ENCODE data around the gene CEP78. TPM values are rescaled to one million over a fixed set of nuclear protein-coding genes. Genes with fewer than 3 reads are reported as not detected.

Gene CEP78
- total RNA-seq, 1 experiment from 2014 or later = 57.8 TPM

DNA sequence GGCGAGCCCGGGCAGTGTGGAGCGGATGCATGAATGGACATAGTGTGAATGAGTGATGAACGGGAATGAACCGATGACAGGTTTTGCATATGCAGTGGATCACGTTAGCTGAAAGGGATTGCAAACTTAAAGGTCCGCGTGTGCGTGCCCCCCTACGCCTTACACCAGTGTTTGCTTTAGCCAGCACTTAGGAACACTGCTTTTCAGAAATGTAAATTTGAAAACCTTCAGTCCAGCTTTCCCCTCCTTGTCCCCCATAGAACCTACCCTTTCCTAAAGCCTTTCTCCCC lies 61.7 kb downstream of the CEP78 start:
- peak overlapping the region; percentile 97; the same call in 1 of the 2 replicates for H3K14ac ChIP-seq (ENCODE audit: insufficient read depth, low read length)
- peak overlapping the region; percentile 61 for H3K18ac ChIP-seq (ENCODE audit: insufficient read length, low read depth, low read length)
- H3K9me3 ChIP-seq (ENCODE audit: control insufficient read depth, low read depth, low read length) = no peaks in the 10 kb centered on the region
- no peak overlapping the region for H3K56ac ChIP-seq (ENCODE audit: insufficient read length, low read depth, low read length)
- peak overlapping the region; percentile 90 for H3K4me2 ChIP-seq (ENCODE audit: insufficient read depth, insufficient read length, low read length)
- H3K27ac ChIP-seq (ENCODE audit: insufficient read length, low read depth, low read length) = no peak overlapping the region
- no peak for TF ChIP-seq CTCF (conservative IDR thresholded peaks at IDR 0.05)
- Mint-ChIP-seq H3K4me1 (peaks cover 27% of the 10 kb centered on the region in 2 experiments), H3K9me3 (peaks cover 0 to 3% of the 10 kb centered on the region in 2 experiments; a peak in 2 of 5 replicates), H3K4me3 (peak overlapping the region; percentile 96 to 99), H3K27me3 (ENCODE audit: low read depth) (no peaks in the 10 kb centered on the region; the same call in 1 of the 2 replicates), H3K27ac (peak overlapping the region; percentile 86 to 98 (median 98); a peak in 6 of 7 replicates), H3K36me3 (ENCODE audit: insufficient read depth in 1 of 3, low read depth in 3 of 3) (peaks cover 31 to 45% (median 44%) of the 10 kb centered on the region in 3 experiments)
- H4K91ac ChIP-seq (ENCODE audit: insufficient read length, low read depth, low read length) = no peak overlapping the region
- H4K5ac ChIP-seq (ENCODE audit: insufficient read length, low read depth, low read length) = no peak overlapping the region
- H3K23ac ChIP-seq (ENCODE audit: insufficient read length, low read depth, low read length) = no peak overlapping the region
- H2AFZ ChIP-seq (ENCODE audit: low read length) = no peak overlapping the region
- DNase-seq = no peak
- no peak overlapping the region for H2BK20ac ChIP-seq (ENCODE audit: low read depth, low read length, poor library complexity, severe bottlenecking)
- peaks cover 13% of the 10 kb centered on the region for H3K23me2 ChIP-seq (ENCODE audit: insufficient read length, low read depth, low read length, poor library complexity, severe bottlenecking)
- H2BK15ac ChIP-seq (ENCODE audit: low read depth, low read length) = no peak overlapping the region
- no peak overlapping the region for H3K4ac ChIP-seq (ENCODE audit: low read depth, low read length)
- no peaks in the 10 kb centered on the region for H4K20me1 ChIP-seq (ENCODE audit: control insufficient read depth, insufficient read depth, insufficient read length)
- no peaks in the 10 kb centered on the region for H3K27me3 ChIP-seq (ENCODE audit: insufficient read depth, low read length)
- no peak overlapping the region for H3T11ph ChIP-seq (ENCODE audit: low read length)
- peak overlapping the region; percentile 94 for H3K9ac ChIP-seq (ENCODE audit: extremely low read depth, insufficient read length, low read length)
- no CpG with 5 or more reads among the region's 10 CpGs for WGBS (ENCODE audit: extremely low coverage, insufficient read length, low lambda C conversion rate)
- no peak overlapping the region for H2AK5ac ChIP-seq (ENCODE audit: insufficient read length, low read length)
- H3K4me1 ChIP-seq (ENCODE audit: insufficient read depth, low read length) = no peaks in the 10 kb centered on the region
- H3K79me1 ChIP-seq (ENCODE audit: insufficient read depth, low read depth, low read length, poor library complexity, severe bottlenecking) = peaks cover 4% of the 10 kb centered on the region
- no peak overlapping the region for H4K8ac ChIP-seq (replicated peaks; ENCODE audit: insufficient read length, low read depth, low read length)
- H2BK5ac ChIP-seq (ENCODE audit: insufficient read length, low read length) = no peak overlapping the region
- no peak overlapping the region for H2BK120ac ChIP-seq (ENCODE audit: low read depth, low read length, poor library complexity, severe bottlenecking)
- peaks cover 22% of the 10 kb centered on the region; the same call in 1 of the 2 replicates for H3K79me2 ChIP-seq (ENCODE audit: insufficient read depth, low read length)
- no peak overlapping the region for H2BK12ac ChIP-seq (ENCODE audit: insufficient read length, low read depth, low read length)
